ENCODE data around the gene TOMM7. TPM values are rescaled to one million over a fixed set of nuclear protein-coding genes. Genes with fewer than 3 reads are reported as not detected.
"Not testable (repeated sequence)": the region's sequence is repeated elsewhere in the genome, so short reads cannot be mapped to it uniquely, and the experiment has no call there.

TOMM7 gene
- total RNA-seq, 6 experiments from 2014 or later: 25.9 to 180 (median 102) TPM

GRCh38 chr7:22782616-22783232 is 39.9 kb downstream of the TOMM7 start:
- Histone ChIP-seq H3K4me3 (no peak overlapping the region), H3K9me3 (no peaks in the 10 kb centered on the region), H3K27ac (no peak overlapping the region), H3K27me3 (no peaks in the 10 kb centered on the region), H3K36me3 (no peaks in the 10 kb centered on the region), H3K4me1 (peaks cover 0 to 11% (median 3%) of the 10 kb centered on the region in 4 donors)
- no peak for TF ChIP-seq POLR2A (IDR thresholded peaks at IDR 0.05)
- peak; percentile 66 to 87 (median 79) for TF ChIP-seq CTCF (IDR thresholded peaks at IDR 0.05)
- 45% methylated on average over 7 of the region's 7 CpGs for WGBS (ENCODE audit: insufficient coverage, low coverage, low lambda C conversion rate, missing lambda C conversion rate)
- peak; percentile 86 to 95 (median 92) for ATAC-seq
- peak; percentile 67 to 78 (median 72) for DNase-seq
- intact Hi-C loops (cut with DNase I): loop anchor here in 1 of 2 donors (10.0 kb wide), 1 partner anchor 228 kb away; no protein-coding TSS in a partner anchor

GRCh38 chr7:22781230-22781711 is 41.4 kb downstream of the TOMM7 start:
- intact Hi-C loops (cut with DNase I): loop anchor here in 1 of 2 donors (10.0 kb wide), 1 partner anchor 226 kb away; no protein-coding TSS in a partner anchor
- Histone ChIP-seq H3K27me3 (no peaks in the 10 kb centered on the region), H3K4me1 (peaks cover 0 to 6% (median under 1%) of the 10 kb centered on the region in 4 donors), H3K27ac (no peak overlapping the region), H3K36me3 (no peaks in the 10 kb centered on the region), H3K9me3 (no peaks in the 10 kb centered on the region), H3K4me3 (no peak overlapping the region)
- ATAC-seq (no peak), DNase-seq (no peak)
- no peak for TF ChIP-seq CTCF (IDR thresholded peaks at IDR 0.05)
- no peak for TF ChIP-seq POLR2A (IDR thresholded peaks at IDR 0.05)
- 77% methylated on average over 3 of the region's 5 CpGs for WGBS (ENCODE audit: insufficient coverage, low coverage, low lambda C conversion rate, missing lambda C conversion rate)

GRCh38 chr7:22779730-22780323 is 42.8 kb downstream of the TOMM7 start:
- H3K27me3 ChIP-seq: not testable (repeated sequence)

GRCh38 chr7:22776964-22777363 is 45.7 kb downstream of the TOMM7 start:
- ATAC-seq (no peak), DNase-seq (no peak)
- no peaks in the 10 kb centered on the region for H3K27me3 ChIP-seq
- no peak overlapping the region for H3K4me3 ChIP-seq
- TF ChIP-seq POLR2A (IDR thresholded peaks at IDR 0.05): no peak
- H3K27ac ChIP-seq: no peak overlapping the region
- no peaks in the 10 kb centered on the region for H3K36me3 ChIP-seq
- no peaks in the 10 kb centered on the region for H3K4me1 ChIP-seq
- intact Hi-C loops (cut with DNase I): no loop called here
- WGBS (ENCODE audit: insufficient coverage, low coverage, low lambda C conversion rate, missing lambda C conversion rate): 72% methylated on average over 4 of the region's 4 CpGs
- H3K9me3 ChIP-seq: no peaks in the 10 kb centered on the region

More at GRCh38 chr7:22779730-22780323, 42.8 kb downstream of the TOMM7 start:
- H3K4me1 ChIP-seq, ATAC-seq, H3K9me3 ChIP-seq, H3K4me3 ChIP-seq, H3K27ac ChIP-seq, DNase-seq, H3K36me3 ChIP-seq: not testable (repeated sequence)
- intact Hi-C loops (cut with DNase I): loop anchor here in 1 of 2 donors (10.0 kb wide), 1 partner anchor 225 kb away; no protein-coding TSS in a partner anchor
- 57% methylated on average over 4 of the region's 4 CpGs for WGBS (ENCODE audit: insufficient coverage, low coverage, low lambda C conversion rate, missing lambda C conversion rate)

GRCh38 chr7:22772885-22773284 is 49.8 kb downstream of the TOMM7 start:
- Histone ChIP-seq H3K27ac (no peak overlapping the region), H3K4me1 (no peaks in the 10 kb centered on the region), H3K9me3 (no peaks in the 10 kb centered on the region), H3K4me3 (no peak overlapping the region), H3K27me3 (no peaks in the 10 kb centered on the region), H3K36me3 (no peaks in the 10 kb centered on the region)
- no peak for ATAC-seq
- intact Hi-C loops (cut with DNase I): no loop called here
- DNase-seq: no peak
- WGBS (ENCODE audit: insufficient coverage, low coverage, low lambda C conversion rate, missing lambda C conversion rate): 44% methylated on average over 4 of the region's 4 CpGs
- TF ChIP-seq POLR2A (IDR thresholded peaks at IDR 0.05): no peak
- TF ChIP-seq CTCF (IDR thresholded peaks at IDR 0.05): no peak
